Measurements from ENCODE around the gene CNOT3. TPM values are rescaled to one million over a fixed set of nuclear protein-coding genes. Genes with fewer than 3 reads are reported as not detected.

The CNOT3 gene
- total and polyA plus RNA-seq, 12 donors, result 8.3 to 82.3 (median 47.1) TPM

- intact Hi-C loops (cut with DNase I), result no loop called here
- no peak for DNase-seq
- no peaks in the 10 kb centered on the region for H3K9me3 ChIP-seq (replicated peaks in 1 of 3)
- WGBS, 4 donors, result 2 to 7% (median 5%) methylated on average over 10 to 28 of the region's 28 CpGs
- no peaks in the 10 kb centered on the region for H3K27me3 ChIP-seq
- H3K4me3 ChIP-seq, result peak overlapping the region in 2 of 4 donors; percentile 29 to 62
- TF ChIP-seq, protein P1, sequence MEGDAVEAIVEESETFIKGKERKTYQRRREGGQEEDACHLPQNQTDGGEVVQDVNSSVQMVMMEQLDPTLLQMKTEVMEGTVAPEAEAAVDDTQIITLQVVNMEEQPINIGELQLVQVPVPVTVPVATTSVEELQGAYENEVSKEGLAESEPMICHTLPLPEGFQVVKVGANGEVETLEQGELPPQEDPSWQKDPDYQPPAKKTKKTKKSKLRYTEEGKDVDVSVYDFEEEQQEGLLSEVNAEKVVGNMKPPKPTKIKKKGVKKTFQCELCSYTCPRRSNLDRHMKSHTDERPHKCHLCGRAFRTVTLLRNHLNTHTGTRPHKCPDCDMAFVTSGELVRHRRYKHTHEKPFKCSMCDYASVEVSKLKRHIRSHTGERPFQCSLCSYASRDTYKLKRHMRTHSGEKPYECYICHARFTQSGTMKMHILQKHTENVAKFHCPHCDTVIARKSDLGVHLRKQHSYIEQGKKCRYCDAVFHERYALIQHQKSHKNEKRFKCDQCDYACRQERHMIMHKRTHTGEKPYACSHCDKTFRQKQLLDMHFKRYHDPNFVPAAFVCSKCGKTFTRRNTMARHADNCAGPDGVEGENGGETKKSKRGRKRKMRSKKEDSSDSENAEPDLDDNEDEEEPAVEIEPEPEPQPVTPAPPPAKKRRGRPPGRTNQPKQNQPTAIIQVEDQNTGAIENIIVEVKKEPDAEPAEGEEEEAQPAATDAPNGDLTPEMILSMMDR (IDR thresholded peaks at IDR 0.05), result no peak
- no peak for TF ChIP-seq POLR2A (IDR thresholded peaks at IDR 0.05)
- peaks cover 22 to 47% of the 10 kb centered on the region in 2 donors for H3K4me1 ChIP-seq (replicated peaks in 1 of 2)
- H3K27ac ChIP-seq, result peak overlapping the region; percentile 78 to 95 (median 87)
- peaks cover 0 to 28% of the 10 kb centered on the region in 2 donors for H3K36me3 ChIP-seq (replicated peaks in 1 of 2)
Measured at GRCh38 chr19:54160182-54160811, 22.7 kb downstream of the CNOT3 start.

DNA sequence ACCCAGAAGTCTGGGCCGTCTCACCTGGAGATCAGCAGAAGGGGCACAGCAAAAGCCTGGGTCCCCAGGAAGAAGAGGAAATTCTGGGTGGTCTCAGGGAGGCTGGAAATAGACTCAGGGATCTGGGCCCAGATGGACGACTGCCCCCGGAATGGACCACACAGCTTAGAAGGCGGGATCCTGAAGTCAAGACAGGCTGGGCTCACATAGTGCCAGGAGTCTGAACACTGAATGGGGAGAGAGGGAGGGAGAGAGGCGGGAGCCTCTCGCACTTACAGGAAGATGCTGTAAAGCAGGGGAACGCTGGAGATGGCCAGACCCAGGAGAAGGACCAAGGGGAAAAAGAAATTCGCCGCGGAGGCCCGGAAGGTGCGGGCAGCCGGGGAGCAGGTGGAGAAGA, 23.3 kb downstream of the CNOT3 start:
- H3K27me3 ChIP-seq, result no peaks in the 10 kb centered on the region
- TF ChIP-seq, protein P1 (IDR thresholded peaks at IDR 0.05), result no peak
- TF ChIP-seq POLR2A (IDR thresholded peaks at IDR 0.05), result no peak
- DNase-seq, result no peak
- peaks cover 0 to 23% of the 10 kb centered on the region in 2 donors for H3K36me3 ChIP-seq (replicated peaks in 1 of 2)
- peak overlapping the region in 4 of 5 donors; percentile 78 to 95 (median 84) for H3K27ac ChIP-seq
- intact Hi-C loops (cut with DNase I), result no loop called here
- WGBS, 4 donors, result 43 to 61% (median 50%) methylated on average over 13 of the region's 13 CpGs
- H3K4me3 ChIP-seq, result peak overlapping the region in 1 of 4 donors; percentile 62
- peaks cover 22 to 47% of the 10 kb centered on the region in 2 donors for H3K4me1 ChIP-seq (replicated peaks in 1 of 2)
- no peaks in the 10 kb centered on the region for H3K9me3 ChIP-seq (replicated peaks in 1 of 3)

- H3K36me3 ChIP-seq (replicated peaks in 1 of 2), result peaks cover 0 to 8% of the 10 kb centered on the region in 2 donors
- peaks cover 22 to 47% of the 10 kb centered on the region in 2 donors for H3K4me1 ChIP-seq (replicated peaks in 1 of 2)
- no peaks in the 10 kb centered on the region for H3K27me3 ChIP-seq
- peak overlapping the region in 2 of 4 donors; percentile 23 to 30 for H3K4me3 ChIP-seq
- H3K9me3 ChIP-seq (replicated peaks in 1 of 3), result no peaks in the 10 kb centered on the region
- intact Hi-C loops (cut with DNase I), result no loop called here
- peak overlapping the region in 4 of 5 donors; percentile 41 to 78 (median 61) for H3K27ac ChIP-seq
- peak in 1 of 2 donors; percentile 33 for TF ChIP-seq POLR2A (IDR thresholded peaks at IDR 0.05)
- TF ChIP-seq, protein P1 (IDR thresholded peaks at IDR 0.05), result no peak
- peak; percentile 87 to 96 (median 93) for DNase-seq
- WGBS, 4 donors, result 1 to 2% (median 2%) methylated on average over 17 to 34 of the region's 35 CpGs
Measured at GRCh38 chr19:54162241-54162805, 24.8 kb downstream of the CNOT3 start.

- H3K27me3 ChIP-seq, result no peaks in the 10 kb centered on the region
- TF ChIP-seq POLR2A (IDR thresholded peaks at IDR 0.05), result no peak
- TF ChIP-seq, protein P1 (IDR thresholded peaks at IDR 0.05), result no peak
- H3K9me3 ChIP-seq (replicated peaks in 1 of 3), result no peaks in the 10 kb centered on the region
- 59 to 66% (median 62%) methylated on average over 14 of the region's 14 CpGs for WGBS, 4 donors
- peaks cover 0 to 2% of the 10 kb centered on the region in 2 donors for H3K36me3 ChIP-seq (replicated peaks in 1 of 2)
- peak in 1 of 7 donors; percentile 34 for DNase-seq
- peak overlapping the region in 4 of 5 donors; percentile 41 to 78 (median 61) for H3K27ac ChIP-seq
- H3K4me3 ChIP-seq, result peak overlapping the region in 2 of 4 donors; percentile 23 to 30
- intact Hi-C loops (cut with DNase I), result no loop called here
- H3K4me1 ChIP-seq (replicated peaks in 1 of 2), result peaks cover 22 to 46% of the 10 kb centered on the region in 2 donors
Measured at GRCh38 chr19:54162884-54163283, 25.3 kb downstream of the CNOT3 start.

All from adrenal gland (tissue), 12 donors.